Stimulated activated naive B cell treated with anti-CD40 and anti-IgM and Interleukin-4, amounts not matched to agents 10 μg/mL and 1 μg/mL and 100 μg/mL, for 72 hours (primary cell): ENCODE data around the gene NOS1.

Experiments
- ATAC-seq, 2 donors: fragments of 150-1000 bp; cut with Tn5 transposase; replicated peaks; 2 replicates each; pipeline ENCODE4 v1.10.0; 2021; ENCODE audit warnings: moderate library complexity in 1 of 2
- DNase-seq: peaks from one replicate; pipeline ENCODE4 v3.0.0; 2021
- H3K27ac Mint-ChIP-seq: one replicate; pipeline ENCODE4 v1.8.0; 2022; ENCODE audit warnings: mild to moderate bottlenecking, mixed read lengths
- H3K27me3 Mint-ChIP-seq, 2 donors: one replicate each; pipeline ENCODE4 v1.8.0; 2022; ENCODE audit warnings: mixed read lengths in 2 of 2
- H3K36me3 Mint-ChIP-seq, 2 donors: one replicate each; pipeline ENCODE4 v1.8.0; 2022; ENCODE audit warnings: mixed read lengths in 2 of 2, mild to moderate bottlenecking in 1 of 2
- H3K4me1 Mint-ChIP-seq, 2 donors: one replicate each; pipeline ENCODE4 v1.8.0; 2022; ENCODE audit warnings: mixed read lengths in 2 of 2, mild to moderate bottlenecking in 1 of 2
- H3K4me3 Mint-ChIP-seq, 2 donors: one replicate each; pipeline ENCODE4 v1.8.0; 2022; ENCODE audit warnings: mild to moderate bottlenecking in 2 of 2, mixed read lengths in 2 of 2, moderate library complexity in 1 of 2
- H3K9me3 Mint-ChIP-seq, 2 donors: one replicate each; pipeline ENCODE4 v1.8.0; 2022; ENCODE audit warnings: mixed read lengths in 2 of 2, mild to moderate bottlenecking in 1 of 2

Gene NOS1

GRCh38 chr12:117333331-117333881 lies 28.0 kb downstream of the NOS1 start:
- Mint-ChIP-seq H3K4me3 (no peak overlapping the region), H3K9me3 (peaks cover 0 to 5% of the 10 kb centered on the region in 2 donors), H3K27me3 (peaks cover 38 to 45% of the 10 kb centered on the region in 2 donors), H3K4me1 (peaks cover 3 to 12% of the 10 kb centered on the region in 2 donors), H3K27ac (peak overlapping the region; percentile 49), H3K36me3 (no peaks in the 10 kb centered on the region)
- ATAC-seq = peak; percentile 43 to 50
- DNase-seq = no peak

DNA sequence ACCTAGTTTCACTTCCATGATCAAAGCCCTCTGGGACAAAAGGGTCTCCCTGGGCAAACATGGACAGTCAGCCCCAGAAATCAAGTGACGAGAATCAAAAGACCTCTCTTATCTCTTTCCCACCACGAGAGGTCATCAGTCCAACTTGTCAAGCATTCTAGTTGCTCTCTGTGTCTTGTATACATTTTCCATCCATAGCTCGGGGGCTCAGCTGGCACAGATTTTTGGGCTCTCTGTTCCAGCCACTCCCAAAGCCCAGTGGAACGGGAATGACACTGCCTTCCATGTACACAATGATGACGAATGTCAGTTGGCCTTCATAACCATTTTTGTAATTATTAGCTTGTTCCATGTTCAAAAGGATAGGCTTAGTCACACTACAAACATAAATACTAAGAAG lies 29.7 kb downstream of the NOS1 start:
- ATAC-seq = no peak
- peaks cover 0 to 5% of the 10 kb centered on the region in 2 donors for H3K9me3 Mint-ChIP-seq
- H3K27ac Mint-ChIP-seq = no peak overlapping the region

GRCh38 chr12:117330441-117331113 lies 30.8 kb downstream of the NOS1 start:
- no peak overlapping the region for H3K4me3 Mint-ChIP-seq
- no peaks in the 10 kb centered on the region for H3K36me3 Mint-ChIP-seq
- H3K27ac Mint-ChIP-seq = no peak overlapping the region
- peaks cover 3 to 12% of the 10 kb centered on the region in 2 donors for H3K4me1 Mint-ChIP-seq
- ATAC-seq = no peak
- peaks cover 0 to 5% of the 10 kb centered on the region in 2 donors for H3K9me3 Mint-ChIP-seq
- DNase-seq = no peak
- H3K27me3 Mint-ChIP-seq = peaks cover 35 to 42% of the 10 kb centered on the region in 2 donors

More for the DNA sequence above, 29.7 kb downstream of the NOS1 start:
- DNase-seq = no peak
- H3K4me3 Mint-ChIP-seq = no peak overlapping the region
- H3K36me3 Mint-ChIP-seq = no peaks in the 10 kb centered on the region
- peaks cover 3 to 12% of the 10 kb centered on the region in 2 donors for H3K4me1 Mint-ChIP-seq
- peaks cover 37 to 51% of the 10 kb centered on the region in 2 donors for H3K27me3 Mint-ChIP-seq

GRCh38 chr12:117329756-117330155 lies 31.7 kb downstream of the NOS1 start:
- Mint-ChIP-seq H3K4me3 (no peak overlapping the region), H3K36me3 (no peaks in the 10 kb centered on the region), H3K27ac (no peak overlapping the region), H3K27me3 (peaks cover 31 to 42% of the 10 kb centered on the region in 2 donors), H3K9me3 (peaks cover 0 to 5% of the 10 kb centered on the region in 2 donors), H3K4me1 (peaks cover 3 to 12% of the 10 kb centered on the region in 2 donors)
- ATAC-seq (no peak), DNase-seq (no peak)

GRCh38 chr12:117328556-117329100 lies 32.8 kb downstream of the NOS1 start:
- ATAC-seq (no peak), DNase-seq (no peak)
- Mint-ChIP-seq H3K27me3 (peaks cover 21 to 34% of the 10 kb centered on the region in 2 donors), H3K9me3 (peaks cover 0 to 5% of the 10 kb centered on the region in 2 donors), H3K4me1 (peaks cover 2 to 6% of the 10 kb centered on the region in 2 donors), H3K4me3 (no peak overlapping the region), H3K27ac (no peak overlapping the region), H3K36me3 (no peaks in the 10 kb centered on the region)

GRCh38 chr12:117322428-117322827 lies 39.0 kb downstream of the NOS1 start:
- H3K4me3 Mint-ChIP-seq = no peak overlapping the region
- no peak overlapping the region for H3K27ac Mint-ChIP-seq
- no peaks in the 10 kb centered on the region for H3K4me1 Mint-ChIP-seq
- peaks cover 0 to 1% of the 10 kb centered on the region in 2 donors for H3K9me3 Mint-ChIP-seq
- DNase-seq (no peak), ATAC-seq (no peak)
- H3K27me3 Mint-ChIP-seq = peaks cover 0 to 14% of the 10 kb centered on the region in 2 donors
- H3K36me3 Mint-ChIP-seq = no peaks in the 10 kb centered on the region

DNA sequence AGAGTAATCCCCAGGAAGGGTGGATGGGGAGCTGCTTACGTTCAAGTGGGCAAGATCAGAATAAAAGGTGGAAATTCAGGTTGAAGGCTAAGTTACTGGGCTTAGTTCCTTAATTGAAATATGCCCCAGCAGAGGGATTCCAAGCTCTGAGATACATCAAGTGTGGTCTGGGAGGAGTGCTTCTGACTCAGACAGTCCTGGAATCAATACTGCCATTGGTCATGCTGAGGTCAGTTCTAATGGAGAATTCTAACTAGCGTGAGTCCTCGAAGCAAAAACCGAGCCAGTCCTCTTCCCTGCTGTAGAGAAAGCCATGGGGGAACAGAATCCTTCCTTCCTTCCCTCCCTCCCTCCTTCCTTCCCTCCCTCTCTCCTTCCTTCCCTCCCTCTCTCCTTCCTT lies 39.9 kb downstream of the NOS1 start:
- no peak overlapping the region for H3K4me3 Mint-ChIP-seq
- ATAC-seq = no peak
- H3K9me3 Mint-ChIP-seq = peaks cover 0 to 3% of the 10 kb centered on the region in 2 donors
- no peak for DNase-seq
- peaks cover 0 to 11% of the 10 kb centered on the region in 2 donors for H3K27me3 Mint-ChIP-seq
- H3K27ac Mint-ChIP-seq = no peak overlapping the region
- H3K36me3 Mint-ChIP-seq = no peaks in the 10 kb centered on the region
- H3K4me1 Mint-ChIP-seq = no peaks in the 10 kb centered on the region

- Mint-ChIP-seq H3K36me3 (no peaks in the 10 kb centered on the region), H3K4me3 (no peak overlapping the region), H3K27me3 (peaks cover 4 to 6% of the 10 kb centered on the region in 2 donors), H3K27ac (no peak overlapping the region), H3K4me1 (peaks cover 3 to 8% of the 10 kb centered on the region in 2 donors), H3K9me3 (peaks cover 4 to 7% of the 10 kb centered on the region in 2 donors)
- DNase-seq = no peak
- ATAC-seq = no peak
Observed at GRCh38 chr12:117318591-117318990, 42.8 kb downstream of the NOS1 start.

DNA sequence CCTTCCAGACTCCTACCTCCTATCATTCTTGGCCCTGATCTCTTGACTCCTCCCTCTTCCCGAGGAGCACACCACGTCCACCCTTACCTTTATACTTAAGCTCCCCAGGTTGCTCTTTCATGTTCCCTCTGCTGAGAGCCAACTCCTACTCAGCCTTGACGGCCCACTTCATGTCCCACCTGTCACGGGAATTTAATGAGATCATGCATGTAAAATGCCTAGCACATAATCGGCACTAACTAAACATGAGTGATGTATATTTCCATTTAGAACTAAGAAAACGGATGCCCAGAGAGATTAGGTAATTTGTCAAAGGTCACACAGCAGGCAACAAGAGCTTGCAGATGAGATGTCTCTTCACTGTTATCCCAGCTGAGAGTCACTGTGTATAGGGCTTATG lies 45.1 kb downstream of the NOS1 start:
- H3K4me3 Mint-ChIP-seq = no peak overlapping the region
- peaks cover 9 to 14% of the 10 kb centered on the region in 2 donors for H3K27me3 Mint-ChIP-seq
- peaks cover 3 to 10% of the 10 kb centered on the region in 2 donors for H3K4me1 Mint-ChIP-seq
- no peaks in the 10 kb centered on the region for H3K36me3 Mint-ChIP-seq
- DNase-seq (no peak), ATAC-seq (no peak)
- peaks cover 9 to 10% of the 10 kb centered on the region in 2 donors for H3K9me3 Mint-ChIP-seq
- no peak overlapping the region for H3K27ac Mint-ChIP-seq

DNA sequence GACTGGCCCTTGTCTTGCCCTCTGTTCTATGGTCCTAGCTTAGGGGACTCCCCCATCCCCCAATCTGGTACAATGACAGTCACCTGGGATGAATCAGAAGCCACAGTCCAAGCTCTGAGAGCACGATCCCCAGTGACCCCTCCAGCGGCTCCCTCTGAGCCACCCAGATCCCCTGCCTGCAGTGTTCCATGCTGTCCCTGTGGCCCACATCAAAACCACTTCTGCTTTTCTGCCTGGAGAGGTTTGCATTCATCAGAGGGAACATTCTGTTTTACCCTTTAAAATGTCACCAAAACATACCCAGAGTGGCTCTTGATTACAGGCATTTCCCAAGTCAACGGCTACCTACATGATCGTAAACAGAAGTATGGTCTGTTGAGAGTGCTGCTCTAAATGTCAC lies 47.5 kb downstream of the NOS1 start:
- Mint-ChIP-seq H3K4me1 (peaks cover 3 to 10% of the 10 kb centered on the region in 2 donors), H3K27ac (no peak overlapping the region), H3K4me3 (no peak overlapping the region), H3K9me3 (peaks cover 9 to 10% of the 10 kb centered on the region in 2 donors), H3K36me3 (no peaks in the 10 kb centered on the region), H3K27me3 (peaks cover 9 to 14% of the 10 kb centered on the region in 2 donors)
- peak; percentile 24 for DNase-seq
- ATAC-seq = peak; percentile 85 to 89

DNA sequence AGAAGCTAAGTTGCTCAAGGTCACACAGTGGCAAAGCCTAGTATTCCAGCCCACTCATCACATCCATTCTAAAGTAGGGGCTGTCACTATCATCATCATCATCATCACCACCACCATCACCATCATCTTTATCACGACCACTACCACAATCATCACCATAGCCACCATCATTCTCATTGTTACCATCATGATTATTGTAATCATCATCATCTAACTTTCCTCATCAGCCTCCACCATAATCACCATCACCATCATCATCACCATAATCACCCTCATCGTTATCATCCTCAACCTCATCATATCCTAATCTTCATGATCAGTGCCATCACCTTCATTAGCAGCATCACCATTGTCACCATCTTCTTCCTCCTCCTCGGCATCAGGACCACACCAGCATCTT lies 48.7 kb downstream of the NOS1 start:
- peaks cover 3 to 10% of the 10 kb centered on the region in 2 donors for H3K4me1 Mint-ChIP-seq
- peaks cover 9 to 12% of the 10 kb centered on the region in 2 donors for H3K9me3 Mint-ChIP-seq
- no peaks in the 10 kb centered on the region for H3K36me3 Mint-ChIP-seq
- H3K27me3 Mint-ChIP-seq = peaks cover 9 to 14% of the 10 kb centered on the region in 2 donors
- no peak overlapping the region for H3K27ac Mint-ChIP-seq
- no peak for DNase-seq
- no peak overlapping the region for H3K4me3 Mint-ChIP-seq
- no peak for ATAC-seq

DNA sequence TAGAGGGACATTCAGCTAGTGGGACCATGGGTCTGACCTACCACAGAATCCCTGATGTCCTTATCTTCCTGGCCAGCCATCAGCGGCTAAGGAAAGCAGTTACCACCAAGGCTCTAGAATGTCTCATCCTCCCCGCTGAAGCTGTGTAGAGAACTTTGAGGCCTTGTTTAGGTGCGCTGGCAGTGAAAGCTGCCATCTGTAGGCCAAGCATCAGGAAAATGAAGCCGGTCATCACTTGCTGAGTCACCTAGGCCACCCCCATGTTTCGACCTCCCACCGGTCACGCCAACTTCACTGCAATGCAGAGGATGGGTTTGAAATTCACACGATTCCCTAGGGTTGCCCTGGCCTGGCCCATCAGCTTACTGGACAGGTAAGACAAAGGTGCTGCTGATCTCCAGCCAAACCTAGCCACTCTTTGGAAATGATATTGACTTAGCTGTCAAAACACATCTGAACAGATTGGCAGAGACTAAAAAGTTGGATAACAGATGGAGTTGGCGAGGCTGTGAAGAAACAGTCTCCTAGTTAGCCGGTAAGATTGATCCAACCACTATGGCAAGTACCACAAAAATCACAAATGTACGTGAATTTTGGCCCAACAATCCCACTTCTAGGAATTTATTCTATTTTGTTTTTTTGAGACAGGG lies 52.0 kb downstream of the NOS1 start:
- no peak for ATAC-seq
- Mint-ChIP-seq H3K27me3 (peaks cover 4 to 9% of the 10 kb centered on the region in 2 donors), H3K9me3 (peaks cover 5% of the 10 kb centered on the region in 2 donors), H3K27ac (no peak overlapping the region), H3K4me1 (peaks cover 3 to 10% of the 10 kb centered on the region in 2 donors), H3K36me3 (no peaks in the 10 kb centered on the region), H3K4me3 (no peak overlapping the region)
- no peak for DNase-seq

DNA sequence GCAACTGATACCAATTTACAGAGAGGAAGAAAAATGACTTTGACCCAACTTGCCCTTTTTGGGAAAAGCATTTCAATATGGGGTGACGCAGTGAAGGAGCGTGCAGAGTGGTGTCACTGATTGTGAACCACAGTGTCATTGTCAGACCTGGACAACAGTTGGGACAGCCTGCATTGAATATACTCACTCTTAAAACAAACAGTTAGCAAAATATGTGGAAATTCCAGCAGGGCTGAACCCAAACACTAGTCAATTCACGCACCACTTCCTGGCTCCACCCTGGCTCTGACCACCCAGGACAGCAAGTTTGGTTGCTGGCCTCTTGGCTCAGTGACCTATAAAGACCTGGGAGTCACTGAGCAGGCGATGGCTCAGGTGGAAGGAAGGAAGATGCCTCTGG lies 61.3 kb downstream of the NOS1 start:
- no peaks in the 10 kb centered on the region for H3K36me3 Mint-ChIP-seq
- peaks cover 10% of the 10 kb centered on the region in 2 donors for H3K27me3 Mint-ChIP-seq
- H3K9me3 Mint-ChIP-seq = peaks cover 3 to 5% of the 10 kb centered on the region in 2 donors
- ATAC-seq (no peak), DNase-seq (no peak)
- no peak overlapping the region for H3K4me3 Mint-ChIP-seq
- no peak overlapping the region for H3K27ac Mint-ChIP-seq
- no peaks in the 10 kb centered on the region for H3K4me1 Mint-ChIP-seq

- H3K9me3 Mint-ChIP-seq = peaks cover 3 to 5% of the 10 kb centered on the region in 2 donors
- no peak overlapping the region for H3K27ac Mint-ChIP-seq
- H3K27me3 Mint-ChIP-seq = peaks cover 14 to 15% of the 10 kb centered on the region in 2 donors
- no peak overlapping the region for H3K4me3 Mint-ChIP-seq
- H3K36me3 Mint-ChIP-seq = no peaks in the 10 kb centered on the region
- DNase-seq (no peak), ATAC-seq (no peak)
- H3K4me1 Mint-ChIP-seq = no peaks in the 10 kb centered on the region
Observed at GRCh38 chr12:117298648-117299225, 62.7 kb downstream of the NOS1 start.
